GM12891 (cell line): ENCODE data around the gene UBE2C.

Experiments used
- DNase-seq: peaks from one replicate; pipeline ENCODE4 v3.0.0; 2011; ENCODE audit warnings: low spot score; ENCODE audit not compliant: insufficient read length
- FAIRE-seq: peaks from 2 replicates; lab custom pipeline; 2011; peaks lifted over from hg19 to GRCh38; lab: Jason Lieb, UNC
- PAX5 ChIP-seq: IDR thresholded peaks from 2 replicates; pipeline ENCODE4 v1.6.1; 2011; ENCODE audit warnings: low read length, moderate library complexity, mild to moderate bottlenecking; ENCODE audit not compliant: insufficient read depth, severe bottlenecking
- POLR2A ChIP-seq: IDR thresholded peaks from 2 replicates; pipeline ENCODE4 v1.6.1; 2011; ENCODE audit warnings: low read depth, low read length, control low read depth
- POLR2AphosphoS5 ChIP-seq: IDR thresholded peaks from 2 replicates; pipeline ENCODE4 v1.6.1; 2011; ENCODE audit warnings: low read depth, low read length, control low read depth
- POU2F2 ChIP-seq: IDR thresholded peaks from 2 replicates; pipeline ENCODE4 v1.6.1; 2011; ENCODE audit warnings: low read depth, mild to moderate bottlenecking, control low read depth, low read length, moderate library complexity
- SPI1 ChIP-seq: IDR thresholded peaks from 2 replicates; pipeline ENCODE4 v1.6.1; 2011; ENCODE audit warnings: low read depth, low read length, control low read depth
- TAF1 ChIP-seq: IDR thresholded peaks from 2 replicates; pipeline ENCODE4 v1.6.1; 2011; ENCODE audit warnings: low read depth, low read length, control low read depth

UBE2C gene

GRCh38 chr20:45833030-45833882, 20.8 kb downstream of the UBE2C start, which contains the start of gene SNX21:
SNX21 (plus strand) TSS chr20:45833799; CDS start chr20:45833920, 121 bp downstream.
- peak; percentile 67 for DNase-seq
- FAIRE-seq = no peak
- no peak for TF ChIP-seq POLR2A
- TF ChIP-seq POU2F2 = no peak
- TF ChIP-seq POLR2AphosphoS5 = no peak
- no peak for TF ChIP-seq SPI1
- TF ChIP-seq TAF1 = no peak
- TF ChIP-seq PAX5 = no peak

- FAIRE-seq (no peak), DNase-seq (peak; percentile 79)
- no peak for TF ChIP-seq PAX5
- no peak for TF ChIP-seq SPI1
- no peak for TF ChIP-seq POU2F2
- no peak for TF ChIP-seq POLR2AphosphoS5
- no peak for TF ChIP-seq TAF1
- no peak for TF ChIP-seq POLR2A
Measured at GRCh38 chr20:45833883-45834796, 21.7 kb downstream of the UBE2C start.

DNA sequence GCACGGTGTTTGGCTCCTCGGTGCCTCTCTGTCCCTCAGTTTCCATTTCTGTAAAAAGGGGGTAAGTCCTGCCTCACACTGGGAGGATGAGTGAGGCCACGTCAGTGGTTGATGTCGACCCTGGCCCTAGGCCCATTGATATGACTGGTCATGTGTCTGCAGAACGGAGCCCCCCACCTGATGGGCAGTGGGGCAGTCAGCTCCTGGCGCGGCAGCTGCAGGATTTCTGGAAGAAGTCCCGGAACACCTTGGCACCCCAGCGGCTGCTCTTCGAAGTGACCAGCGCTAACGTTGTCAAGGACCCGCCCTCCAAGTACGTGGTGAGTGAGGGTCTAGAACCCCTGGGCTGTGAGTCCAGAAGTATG, 22.3 kb downstream of the UBE2C start:
- FAIRE-seq (no peak), DNase-seq (no peak)
- no peak for TF ChIP-seq PAX5
- no peak for TF ChIP-seq SPI1
- TF ChIP-seq POLR2A = no peak

- FAIRE-seq = no peak
- no peak for DNase-seq
- TF ChIP-seq POLR2A (no peak), POLR2AphosphoS5 (no peak), POU2F2 (no peak), TAF1 (no peak), SPI1 (no peak), PAX5 (no peak)
Measured at GRCh38 chr20:45835329-45835765, 22.9 kb downstream of the UBE2C start.

- no peak for DNase-seq
- TF ChIP-seq POLR2A (no peak), POLR2AphosphoS5 (no peak), POU2F2 (no peak), TAF1 (no peak), PAX5 (no peak), SPI1 (no peak)
- FAIRE-seq = no peak
Measured at GRCh38 chr20:45835825-45836224, 23.4 kb downstream of the UBE2C start.

GRCh38 chr20:45836841-45837240, 24.4 kb downstream of the UBE2C start:
- no peak for TF ChIP-seq TAF1
- no peak for TF ChIP-seq POLR2A
- no peak for TF ChIP-seq SPI1
- TF ChIP-seq POU2F2 = no peak
- TF ChIP-seq PAX5 = no peak
- TF ChIP-seq POLR2AphosphoS5 = no peak
- DNase-seq = no peak
- no peak for FAIRE-seq

- FAIRE-seq (no peak), DNase-seq (no peak)
- no peak for TF ChIP-seq TAF1
- no peak for TF ChIP-seq POU2F2
- TF ChIP-seq POLR2A = no peak
- TF ChIP-seq POLR2AphosphoS5 = no peak
- no peak for TF ChIP-seq SPI1
- TF ChIP-seq PAX5 = no peak
Measured at GRCh38 chr20:45840700-45841198, 28.3 kb downstream of the UBE2C start.

- DNase-seq = no peak
- TF ChIP-seq POLR2A (no peak), TAF1 (no peak), SPI1 (no peak), POLR2AphosphoS5 (no peak), PAX5 (no peak), POU2F2 (no peak)
- no peak for FAIRE-seq
Measured at GRCh38 chr20:45841407-45842129, 29.1 kb downstream of the UBE2C start.

GRCh38 chr20:45842169-45842812, 29.8 kb downstream of the UBE2C start:
- FAIRE-seq = peak; percentile 83
- TF ChIP-seq POU2F2 (no peak), SPI1 (peak; percentile 83)
- peak; percentile 64 for DNase-seq
